Right lobe of liver (tissue), 6 donors: Measurements from ENCODE around the gene ARHGAP19. TPM values are rescaled to one million over a fixed set of nuclear protein-coding genes. Genes with fewer than 3 reads are reported as not detected.

Experiments used
- ATAC-seq, 4 donors: fragments of 200-7000 bp; cut with Tn5 transposase; one replicate each; pipeline ENCODE4 v1.9.1; 2020; ENCODE audit warnings: mild to moderate bottlenecking in 4 of 4, moderate library complexity in 4 of 4
- DNase-seq, 3 donors: peaks; one replicate each; pipeline ENCODE4 v3.0.0-alpha.2; 2020
- H3K27ac ChIP-seq, 3 donors: fragments of 200-600 bp; one replicate each; pipeline ENCODE4 v1.8.0; 2022
- H3K27me3 ChIP-seq, 2 donors: fragments of 200-600 bp; one replicate each; pipeline ENCODE4 v1.8.0; 2022
- H3K36me3 ChIP-seq, 4 donors: fragments of 200-600 bp; sonication (generic) in 1 of 4; one replicate each; pipeline versions ENCODE4 v1.5.1 to v1.8.0; 2017 to 2022; ENCODE audit warnings: control low read depth in 1 of 4
- H3K4me1 ChIP-seq, 4 donors: fragments of 200-600 bp; sonication (generic) in 1 of 4; one replicate each; pipeline versions ENCODE4 v1.5.1 to v1.8.0; 2017 to 2022; ENCODE audit warnings: control low read depth in 1 of 4
- H3K4me3 ChIP-seq, 3 donors: fragments of 200-600 bp; one replicate each; pipeline ENCODE4 v1.8.0; 2022
- H3K9me3 ChIP-seq, 4 donors: fragments of 200-600 bp; sonication (generic) in 1 of 4; one replicate each; pipeline versions ENCODE4 v1.5.1 to v1.8.0; 2017 to 2022; ENCODE audit warnings: control low read depth in 1 of 4
- CTCF ChIP-seq, 4 donors: fragments of 200-600 bp in 3 of 4; fragments of 450-650 bp in 1 of 4; IDR thresholded peaks; one replicate each; pipeline versions ENCODE4 v1.5.1 to v1.8.0; 2016 to 2022; ENCODE audit warnings: antibody characterized with exemption in 4 of 4, mild to moderate bottlenecking in 2 of 4
- POLR2A ChIP-seq: fragments of 450-650 bp; IDR thresholded peaks from one replicate; pipeline ENCODE4 v1.6.1; 2017; ENCODE audit warnings: antibody characterized with exemption, mild to moderate bottlenecking
- WGBS: methylation state at CpG from one replicate; pipeline ENCODE4 v1.1.6; 2018; ENCODE audit warnings: low coverage, low lambda C conversion rate; ENCODE audit not compliant: insufficient coverage; ENCODE audit errors: missing lambda C conversion rate; 5-methylcytosine and 5-hydroxymethylcytosine counted together
- intact Hi-C, 2 donors: fragments of 100-400 bp; cut with DNase I; formaldehyde crosslinking; loops; one replicate each; pipeline versions ENCODE4 v1.11.2 to v1.14.1; 2022
- total RNA-seq, 6 experiments: library from RNA; depleted of rRNA in 2 of 6; stranded (reverse); fragments of >200 nt in 2 of 6; fragmentation: NEBNext Ultra II Directional in 3 of 6; extraction: Animal tissue kit (Norgen Biotek cat#: 25700) in 3 of 6; gene quantifications; one replicate each; pipeline versions ENCODE4 v1.1.0 to v1.2.4, GENCODE V29; 2016 to 2023
- donor health status: DM: no; HTN: yes; CAD: no.
- donor health status: DM: no; HTN: no; CAD: no.
- donor health status: DM: no; HTN: no; CAD: no.
- donor health status: DM: no; HTN: yes; CAD: no.
- donor health status: DM: no; HTN: yes; CAD: no.

Gene ARHGAP19
- total RNA-seq, 6 experiments from 2014 or later, result 2.3 to 5.5 (median 3.4) TPM

- DNase-seq (no peak), ATAC-seq (no peak)
- intact Hi-C loops, result loop anchor here (10.0 kb wide), 1 partner anchor 128 kb away; no protein-coding TSS in a partner anchor
- Histone ChIP-seq H3K9me3 (no peaks in the 10 kb centered on the region), H3K4me3 (no peak overlapping the region), H3K36me3 (no peaks in the 10 kb centered on the region), H3K27ac (no peak overlapping the region), H3K27me3 (no peaks in the 10 kb centered on the region), H3K4me1 (no peaks in the 10 kb centered on the region)
- 88% methylated on average over 3 of the region's 7 CpGs for WGBS
- TF ChIP-seq POLR2A, result no peak
- TF ChIP-seq CTCF (IDR thresholded peaks at IDR 0.05), result no peak
These were observed 89.2 kb downstream of the ARHGAP19 start for GRCh38 chr10:97203220-97203619.

DNA sequence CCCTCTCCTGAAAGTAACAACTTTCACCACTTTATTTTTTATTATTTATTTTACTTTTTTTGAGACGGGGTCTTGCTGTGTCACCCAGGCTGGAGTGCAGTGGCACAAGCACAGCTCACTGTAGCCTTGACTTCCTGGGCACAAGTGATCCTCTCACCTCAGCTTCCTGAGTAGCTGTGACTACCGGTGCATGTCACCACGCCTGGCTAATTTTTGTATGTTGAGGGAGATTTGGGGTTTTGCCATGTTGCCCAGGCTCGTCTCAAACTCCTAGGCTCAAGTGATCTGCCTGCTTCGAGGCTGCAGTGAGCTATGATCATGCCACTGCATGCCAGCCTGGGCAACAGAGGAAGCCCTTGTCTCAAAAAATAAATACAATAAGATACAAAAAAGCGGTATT lies 91.8 kb downstream of the ARHGAP19 start:
- ATAC-seq (no peak), DNase-seq (no peak)
- Histone ChIP-seq H3K27ac (no peak overlapping the region), H3K27me3 (no peaks in the 10 kb centered on the region), H3K36me3 (no peaks in the 10 kb centered on the region), H3K4me1 (peaks cover 0 to 5% (median 0%) of the 10 kb centered on the region in 4 donors), H3K9me3 (no peaks in the 10 kb centered on the region), H3K4me3 (no peak overlapping the region)
- intact Hi-C loops, result loop anchor here (10.0 kb wide), 1 partner anchor 126 kb away; no protein-coding TSS in a partner anchor
- 41% methylated on average over 5 of the region's 6 CpGs for WGBS
- TF ChIP-seq CTCF (IDR thresholded peaks at IDR 0.05) (no peak), POLR2A (no peak)

DNA sequence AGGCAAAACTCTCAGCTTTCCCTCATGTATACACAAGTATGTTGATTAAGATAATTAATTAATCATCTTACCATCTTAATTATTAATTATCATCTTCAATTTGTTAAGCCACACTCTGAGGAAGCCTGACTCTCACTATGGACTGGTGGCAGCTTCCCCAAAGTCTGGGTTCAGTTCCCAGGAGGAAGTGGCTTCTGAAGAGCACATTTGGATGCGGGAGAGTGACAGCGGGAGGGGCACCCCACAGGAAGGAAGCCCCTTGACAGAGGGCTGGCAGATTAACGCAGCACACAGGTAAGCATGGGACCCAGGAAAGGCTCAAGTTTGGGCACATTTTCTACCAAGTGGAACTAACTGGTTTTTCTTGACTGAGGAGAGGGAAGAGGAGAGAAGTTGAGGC lies 93.3 kb downstream of the ARHGAP19 start:
- peaks cover 0 to 7% of the 10 kb centered on the region in 2 donors for H3K27me3 ChIP-seq
- 35% methylated on average over 3 of the region's 3 CpGs for WGBS

DNA sequence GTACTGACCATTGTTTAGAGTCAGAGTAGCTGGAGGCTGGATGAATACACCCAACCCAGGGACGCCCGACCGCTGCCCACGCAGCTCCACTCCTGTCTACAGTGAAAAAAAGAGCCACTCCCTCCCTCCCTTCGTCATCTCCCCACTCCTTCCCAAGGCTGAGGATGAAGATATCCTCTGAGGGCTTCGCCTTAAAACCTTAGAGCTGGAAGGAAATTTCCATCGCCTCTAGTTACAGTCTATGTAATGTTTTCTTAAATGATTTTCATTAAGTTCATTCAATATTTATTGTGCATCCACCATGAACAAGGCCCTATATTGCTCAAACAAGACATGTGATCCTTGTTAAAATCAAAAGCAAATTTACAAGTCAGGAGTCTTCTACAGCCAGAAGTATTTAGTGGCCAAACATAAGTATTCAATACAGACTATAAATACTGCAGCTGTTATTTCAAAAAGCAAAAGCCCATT lies 95.4 kb downstream of the ARHGAP19 start:
- Histone ChIP-seq H3K27ac (no peak overlapping the region), H3K9me3 (no peaks in the 10 kb centered on the region), H3K27me3 (peaks cover 0 to 7% of the 10 kb centered on the region in 2 donors), H3K4me3 (no peak overlapping the region), H3K36me3 (no peaks in the 10 kb centered on the region), H3K4me1 (peaks cover 0 to 5% (median 0%) of the 10 kb centered on the region in 4 donors)
- TF ChIP-seq POLR2A (no peak), CTCF (IDR thresholded peaks at IDR 0.05) (no peak)
- ATAC-seq (no peak), DNase-seq (no peak)
- intact Hi-C loops, result no loop called here
- WGBS, result 61% methylated on average over 7 of the region's 7 CpGs

More for the DNA sequence above, 93.3 kb downstream of the ARHGAP19 start:
- H3K9me3 ChIP-seq, result no peaks in the 10 kb centered on the region
- DNase-seq (no peak), ATAC-seq (no peak)
- no peak overlapping the region for H3K27ac ChIP-seq
- TF ChIP-seq POLR2A, result no peak
- no peak for TF ChIP-seq CTCF (IDR thresholded peaks at IDR 0.05)
- H3K4me1 ChIP-seq, result peaks cover 0 to 5% (median 0%) of the 10 kb centered on the region in 4 donors
- no peak overlapping the region for H3K4me3 ChIP-seq
- intact Hi-C loops, result no loop called here
- H3K36me3 ChIP-seq, result no peaks in the 10 kb centered on the region
